Fibroblast of mammary gland (primary cell): ENCODE results near the gene SCAND1.

ENCODE experiments used
- DNase-seq: peaks from one replicate; pipeline ENCODE4 v3.0.0-alpha.2; 2010; ENCODE audit warnings: low read depth
- H3K4me3 ChIP-seq: 2 replicates; pipeline ENCODE4 v1.5.1; 2011; ENCODE audit warnings: low read depth, mild to moderate bottlenecking, low read length, moderate library complexity; ENCODE audit not compliant: control insufficient read depth
- CTCF ChIP-seq: conservative IDR thresholded peaks from 2 replicates; pipeline ENCODE4 v1.5.1; 2011; ENCODE audit warnings: low read depth, low read length, inconsistent platforms; ENCODE audit not compliant: control insufficient read depth, insufficient read depth

SCAND1 gene

DNA sequence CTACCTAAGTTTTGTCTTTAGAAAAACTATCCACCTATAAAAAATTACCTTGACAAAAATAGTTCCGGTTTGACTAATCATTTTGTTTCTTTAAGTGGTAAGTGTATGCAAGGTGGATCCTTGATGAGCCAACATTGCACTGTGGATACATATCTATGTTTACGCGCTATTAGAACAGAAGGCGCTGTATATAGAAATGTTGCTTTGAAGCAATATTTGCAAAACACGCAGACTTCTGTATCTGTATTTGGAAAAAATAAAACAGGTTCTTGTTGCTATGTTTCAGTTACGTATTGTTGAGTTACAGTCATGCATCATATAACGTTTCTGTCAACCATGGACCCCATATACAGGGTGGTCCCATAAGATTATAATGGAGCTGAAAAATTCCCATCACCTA, 4.2 kb downstream of the SCAND1 start:
- DNase-seq = no peak
- H3K4me3 ChIP-seq = no peak overlapping the region
- TF ChIP-seq CTCF = no peak

DNA sequence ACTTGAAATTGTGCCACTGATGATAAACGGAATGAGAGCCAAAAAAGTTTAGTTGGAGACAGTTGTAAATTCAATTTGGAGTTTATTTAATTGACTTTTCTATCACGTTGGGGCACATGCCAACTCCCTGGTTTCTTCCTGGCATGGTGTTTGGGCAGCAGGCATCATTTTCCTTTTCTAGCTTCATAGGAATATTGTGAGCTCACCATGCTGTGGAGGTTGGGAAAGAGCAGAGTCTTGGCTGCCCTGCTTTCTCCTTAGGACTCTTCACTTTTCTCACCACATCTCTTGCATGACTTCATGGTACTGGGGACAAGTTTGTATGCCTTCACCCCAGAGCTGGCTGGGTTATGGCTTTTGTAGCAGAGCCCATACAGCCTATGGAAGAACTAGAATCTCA, 6.4 kb downstream of the SCAND1 start:
- DNase-seq = peak; percentile 26
- TF ChIP-seq CTCF = no peak
- H3K4me3 ChIP-seq = no peak overlapping the region

- no peak overlapping the region for H3K4me3 ChIP-seq
- DNase-seq = peak; percentile 33
- peak; percentile 25 for TF ChIP-seq CTCF
Measured at GRCh38 chr20:35947489-35947888, 6.8 kb downstream of the SCAND1 start.

GRCh38 chr20:35942243-35942642, 12.1 kb downstream of the SCAND1 start:
- no peak for DNase-seq
- no peak for TF ChIP-seq CTCF

GRCh38 chr20:35941620-35942019, 12.7 kb downstream of the SCAND1 start:
- H3K4me3 ChIP-seq = no peak overlapping the region
- TF ChIP-seq CTCF = no peak
- DNase-seq = no peak

More at GRCh38 chr20:35942243-35942642, 12.1 kb downstream of the SCAND1 start:
- no peak overlapping the region for H3K4me3 ChIP-seq

- no peak for DNase-seq
- no peak for TF ChIP-seq CTCF
- H3K4me3 ChIP-seq = no peak overlapping the region
Measured at GRCh38 chr20:35939264-35939663, 15.0 kb downstream of the SCAND1 start.

- DNase-seq = no peak
- H3K4me3 ChIP-seq = no peak overlapping the region
- TF ChIP-seq CTCF = no peak
Measured at GRCh38 chr20:35934050-35934449, 20.3 kb downstream of the SCAND1 start.
